ENCODE data around the gene NOTO.

NOTO gene

GRCh38 chr2:73235315-73236028, 33.1 kb downstream of the NOTO start:
- DNase-seq: peak in 1 of 2 donors; percentile 26

- no peak for DNase-seq
Observed at GRCh38 chr2:73237168-73237567, 34.8 kb downstream of the NOTO start.

- no peak for DNase-seq
Observed at GRCh38 chr2:73238149-73238548, 35.8 kb downstream of the NOTO start.

GRCh38 chr2:73238976-73239375, 36.6 kb downstream of the NOTO start:
- DNase-seq: no peak

- DNase-seq: no peak
Observed at GRCh38 chr2:73239776-73240175, 37.4 kb downstream of the NOTO start.

- no peak for DNase-seq
Observed at GRCh38 chr2:73243884-73244570, 41.7 kb downstream of the NOTO start.

- DNase-seq: no peak
Observed at GRCh38 chr2:73244580-73244979, 42.2 kb downstream of the NOTO start.

GRCh38 chr2:73246850-73247249, 44.5 kb downstream of the NOTO start:
- no peak for DNase-seq

GRCh38 chr2:73249636-73250035, 47.3 kb downstream of the NOTO start:
- no peak for DNase-seq

- DNase-seq: no peak
Observed at GRCh38 chr2:73250872-73251846, 48.8 kb downstream of the NOTO start.

- no peak for DNase-seq
Observed at GRCh38 chr2:73252238-73253027, 50.1 kb downstream of the NOTO start.

- no peak for DNase-seq
Observed at GRCh38 chr2:73253400-73253799, 51.0 kb downstream of the NOTO start.

GRCh38 chr2:73253901-73254300, 51.5 kb downstream of the NOTO start:
- DNase-seq: peak in 1 of 2 donors; percentile 21

- DNase-seq: no peak
Observed at GRCh38 chr2:73254343-73255006, 52.1 kb downstream of the NOTO start.

- no peak for DNase-seq
Observed at GRCh38 chr2:73255007-73255644, 52.8 kb downstream of the NOTO start.

- no peak for DNase-seq
Observed at GRCh38 chr2:73255907-73256617, 53.7 kb downstream of the NOTO start.

GRCh38 chr2:73256618-73256922, 54.2 kb downstream of the NOTO start:
- DNase-seq: no peak

GRCh38 chr2:73257021-73257420, 54.6 kb downstream of the NOTO start:
- DNase-seq: no peak

- peak in 1 of 2 donors; percentile 16 for DNase-seq
Observed at GRCh38 chr2:73257425-73258125, 55.2 kb downstream of the NOTO start.

- DNase-seq: no peak
Observed at GRCh38 chr2:73258186-73258912, 56.0 kb downstream of the NOTO start.
